GM21786 (cell line): ENCODE results near the gene KRTAP5-5.
"Not testable (repeated sequence)": the region's sequence is repeated elsewhere in the genome, so short reads cannot be mapped to it uniquely, and the experiment has no call there.

Experiments
- ATAC-seq: cut with Tn5 transposase; IDR thresholded peaks from one replicate; pipeline ENCODE4 v1.9.1; 2021; ENCODE audit not compliant: unreplicated experiment

The KRTAP5-5 gene

DNA sequence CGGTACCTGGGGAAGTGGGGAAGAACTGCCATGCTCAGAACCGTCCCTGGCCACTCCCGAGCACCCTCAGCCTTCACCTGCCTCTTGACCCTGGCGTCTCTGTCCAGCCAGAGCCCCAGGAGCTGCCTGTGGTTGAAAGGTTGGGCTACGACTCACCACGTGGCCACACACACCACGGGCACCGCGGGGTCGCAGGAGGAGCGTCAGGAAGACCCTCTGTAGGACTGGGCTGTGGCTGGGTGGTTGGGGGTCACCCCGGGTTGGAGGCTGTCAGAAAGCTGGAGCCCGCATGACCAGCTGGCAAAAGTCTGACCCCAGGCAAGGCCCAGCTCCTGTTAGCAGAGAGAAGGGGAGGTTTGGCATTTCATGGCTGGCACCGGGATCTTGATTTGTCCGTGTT is 11.5 kb downstream of the KRTAP5-5 start:
- ATAC-seq, result no peak

DNA sequence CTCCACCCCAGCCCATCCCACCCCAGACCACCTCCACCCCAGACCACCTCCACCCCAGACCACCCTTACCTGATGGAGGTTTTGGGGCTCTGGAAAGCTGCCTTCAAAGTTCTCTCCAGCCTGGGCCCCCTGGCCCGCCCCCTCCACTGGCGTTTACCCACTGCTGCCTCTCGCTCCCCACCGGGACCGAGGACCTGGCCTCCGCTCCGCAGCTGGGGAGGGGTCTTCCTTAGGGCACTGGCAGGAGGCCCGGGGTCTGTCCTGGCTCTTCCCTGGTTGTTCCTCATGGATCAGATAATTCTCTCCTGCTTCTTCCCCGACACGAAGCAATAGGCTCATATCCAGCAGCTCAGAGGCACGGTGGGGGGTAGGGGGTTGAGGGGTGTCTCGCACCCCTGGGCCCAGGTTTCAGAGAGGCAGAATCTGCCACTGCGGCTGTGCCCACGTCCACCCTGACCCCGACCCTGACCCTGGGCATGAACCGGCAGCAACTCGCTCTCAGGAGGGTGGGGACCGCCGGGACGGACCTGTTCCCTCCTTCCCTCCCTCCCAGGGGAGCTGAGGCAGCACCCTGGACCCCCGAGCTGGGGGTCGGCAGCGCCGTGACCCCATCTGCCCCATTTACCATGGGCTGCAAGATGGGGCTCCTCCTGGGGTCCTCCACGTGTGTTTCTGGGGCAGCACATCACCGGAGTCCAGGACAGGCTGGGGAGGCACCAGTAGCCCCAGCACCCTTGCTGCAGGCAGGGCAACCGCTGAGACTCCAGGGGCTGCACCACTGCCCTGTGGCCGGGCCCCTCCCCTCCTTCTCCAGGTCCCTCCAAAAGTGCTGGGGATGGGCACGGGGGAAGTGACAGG is 12.9 kb downstream of the KRTAP5-5 start:
- ATAC-seq, result no peak

DNA sequence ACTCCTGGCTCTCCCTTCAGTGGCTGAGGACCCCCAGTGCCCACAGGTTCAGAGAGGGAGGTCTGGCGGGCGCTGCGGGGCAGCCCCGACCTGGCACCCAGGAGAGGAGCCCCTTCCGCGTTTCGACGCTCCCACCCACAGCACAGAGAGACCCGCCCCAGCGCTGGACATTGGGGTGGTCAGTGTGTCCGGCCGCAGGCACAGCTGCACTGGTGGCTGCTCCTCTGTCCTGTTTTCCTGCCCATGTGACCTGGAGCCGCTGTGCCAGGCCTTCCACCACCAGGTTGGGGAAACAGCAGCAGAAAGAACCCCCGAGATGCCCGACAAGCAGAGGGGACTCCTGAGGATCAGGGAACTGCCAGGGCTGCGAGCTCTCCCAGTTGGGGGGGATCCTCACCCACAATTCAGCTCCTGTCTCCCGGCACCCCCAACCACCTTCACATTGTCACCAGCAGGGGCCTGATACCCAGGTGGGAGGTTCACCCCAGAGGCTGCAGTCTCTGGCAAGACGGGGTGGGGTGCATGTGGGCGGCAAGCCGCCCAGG is 13.6 kb downstream of the KRTAP5-5 start:
- ATAC-seq, result no peak

DNA sequence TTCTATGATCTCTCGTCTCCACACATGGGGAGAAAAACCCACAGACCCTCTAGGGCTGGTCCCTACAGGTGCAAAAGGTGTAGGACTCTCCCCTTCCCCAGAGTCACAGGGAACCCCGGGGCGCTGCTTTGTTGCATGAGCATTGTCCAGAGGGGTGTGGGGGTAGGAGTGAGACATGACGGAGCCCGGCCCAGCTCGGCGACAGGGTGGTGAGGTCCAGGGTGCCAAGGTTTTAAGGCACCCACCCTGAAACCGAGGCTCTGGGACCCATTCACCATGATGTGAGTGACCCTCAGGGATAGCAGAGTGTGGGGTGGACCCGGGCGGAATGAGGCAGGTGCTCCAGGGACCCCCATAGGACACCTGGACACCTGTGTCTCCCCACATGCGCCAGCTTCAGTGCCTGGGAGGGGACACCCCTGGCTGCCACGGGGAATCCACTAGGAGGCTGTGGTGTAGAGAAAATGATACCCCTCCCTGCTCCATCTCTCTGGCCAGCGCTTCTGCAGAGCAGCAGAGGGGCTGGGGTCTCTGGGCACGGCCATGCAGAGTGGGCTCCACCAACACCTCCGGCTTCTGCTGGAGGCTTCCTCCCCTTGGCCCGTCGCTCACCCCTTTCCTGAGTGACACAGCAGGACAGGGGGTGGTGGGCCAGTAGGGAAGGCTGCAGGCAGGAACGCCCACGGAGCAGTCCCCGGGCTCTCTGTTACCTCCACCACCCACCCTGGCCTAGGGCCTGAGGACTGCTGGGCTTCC is 15.2 kb downstream of the KRTAP5-5 start:
- no peak for ATAC-seq

DNA sequence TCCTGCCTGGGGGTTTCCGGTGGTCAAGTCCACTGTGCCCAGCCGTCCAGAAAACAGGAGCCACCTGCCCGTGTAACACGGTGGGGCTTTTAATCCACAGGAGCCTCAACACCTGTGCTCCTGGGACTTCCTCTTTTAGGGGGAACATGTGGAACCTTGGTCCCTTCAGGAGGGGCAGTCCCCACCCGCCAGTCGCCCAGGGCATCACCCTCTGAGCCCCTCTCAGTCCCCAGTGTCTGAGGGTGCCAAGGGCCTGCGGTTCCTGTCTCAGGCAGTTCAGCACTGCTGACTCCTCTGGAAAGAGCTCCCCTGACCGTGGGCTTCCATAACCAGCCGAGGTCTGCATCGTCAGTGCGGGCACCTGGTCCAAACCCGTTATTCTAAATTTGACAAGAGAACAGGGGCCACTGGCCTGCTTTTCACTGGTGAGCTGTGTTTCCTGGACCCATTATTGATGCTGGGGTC is 15.8 kb downstream of the KRTAP5-5 start:
- ATAC-seq, result no peak

DNA sequence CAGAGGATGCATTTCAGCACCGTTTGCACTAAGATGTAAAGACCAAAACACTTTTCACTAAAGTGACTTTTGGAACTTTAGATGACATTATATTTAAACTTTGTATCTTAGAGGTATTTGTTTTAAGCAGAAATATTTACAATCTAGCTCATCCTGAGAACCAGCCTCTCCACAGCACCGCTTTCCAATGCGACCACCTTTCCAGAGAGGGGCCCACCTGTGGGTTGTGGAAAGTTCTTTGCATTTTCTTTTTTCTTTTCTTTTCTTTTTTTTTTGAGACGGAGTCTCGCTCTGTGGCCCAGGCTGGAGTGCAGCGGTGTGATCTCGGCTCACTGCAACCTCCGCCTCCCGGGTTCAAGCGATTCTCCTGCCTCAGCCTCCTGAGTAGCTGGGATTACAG is 17.0 kb downstream of the KRTAP5-5 start:
- not testable (repeated sequence) for ATAC-seq

DNA sequence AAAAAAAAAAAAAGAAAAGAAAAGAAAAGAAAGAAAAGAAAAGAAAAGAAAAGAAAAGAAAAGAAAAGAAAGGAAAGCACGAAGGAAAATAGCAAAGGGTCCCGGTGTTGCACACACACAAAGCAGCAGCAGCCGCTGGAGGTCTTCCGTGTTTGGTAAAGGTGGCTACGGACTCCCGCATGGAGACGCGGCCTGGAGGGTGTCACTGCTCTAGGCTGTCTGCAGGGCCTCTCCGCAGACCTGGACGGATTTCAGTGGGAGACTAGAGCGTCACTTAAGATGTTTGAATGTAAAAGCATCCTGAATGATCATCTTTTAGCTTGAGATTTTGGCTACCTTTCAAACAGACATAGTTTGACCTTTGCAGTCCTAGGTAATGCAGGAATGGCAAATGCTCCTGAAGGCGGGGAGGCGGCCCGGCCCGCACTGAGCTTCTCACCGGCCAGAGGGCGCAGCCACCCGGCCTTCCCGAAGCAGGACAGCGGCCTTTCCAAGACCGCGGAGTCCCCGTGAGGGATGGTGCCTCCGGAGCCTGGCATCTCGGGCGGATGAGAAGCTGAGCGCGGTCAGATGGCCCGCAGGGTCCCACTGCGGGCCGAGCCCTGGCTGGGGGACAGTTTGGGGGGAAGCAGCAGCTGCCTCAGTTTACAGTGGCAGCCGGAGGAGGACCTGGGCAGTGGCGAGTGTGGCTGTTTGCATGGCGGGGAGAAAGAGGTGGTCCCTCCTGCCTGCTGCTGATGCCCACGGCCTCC is 18.5 kb downstream of the KRTAP5-5 start:
- no peak for ATAC-seq

DNA sequence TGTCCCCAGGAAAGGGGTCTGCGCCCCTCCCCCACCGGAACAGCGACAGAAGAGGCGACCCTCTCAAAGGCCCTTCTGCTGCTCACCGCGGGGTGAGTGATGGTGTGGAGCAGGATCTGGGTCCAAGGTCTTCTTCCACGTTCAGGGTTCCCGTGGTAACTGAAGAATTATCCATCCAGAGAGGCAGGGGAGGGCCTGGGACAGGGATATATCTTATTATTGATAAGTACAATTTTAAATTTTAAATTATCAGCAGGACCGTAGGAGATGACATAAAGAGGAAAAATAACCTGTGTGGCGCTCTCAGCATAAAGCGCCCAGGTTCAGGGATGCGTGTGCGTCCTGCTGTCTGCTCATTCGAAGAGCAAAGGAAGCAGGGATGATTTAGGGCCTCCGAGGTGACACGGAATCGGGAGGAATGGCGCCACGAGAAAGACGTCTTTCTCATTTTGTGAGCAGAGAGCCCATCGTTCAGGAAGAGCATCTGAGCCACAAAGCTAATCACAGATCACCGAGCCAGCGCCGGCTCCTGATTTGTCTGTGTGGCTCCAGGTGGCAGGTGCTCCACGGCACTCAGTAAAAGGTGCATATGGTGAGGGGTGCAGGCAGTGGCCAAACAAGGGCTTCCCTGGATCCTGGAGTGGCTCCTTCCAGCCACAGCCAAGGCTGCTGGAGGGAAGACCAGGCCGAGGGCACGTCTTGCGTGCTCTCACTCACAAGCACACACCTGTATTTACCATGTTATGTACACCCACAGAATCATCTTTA is 19.3 kb downstream of the KRTAP5-5 start:
- ATAC-seq, result no peak

DNA sequence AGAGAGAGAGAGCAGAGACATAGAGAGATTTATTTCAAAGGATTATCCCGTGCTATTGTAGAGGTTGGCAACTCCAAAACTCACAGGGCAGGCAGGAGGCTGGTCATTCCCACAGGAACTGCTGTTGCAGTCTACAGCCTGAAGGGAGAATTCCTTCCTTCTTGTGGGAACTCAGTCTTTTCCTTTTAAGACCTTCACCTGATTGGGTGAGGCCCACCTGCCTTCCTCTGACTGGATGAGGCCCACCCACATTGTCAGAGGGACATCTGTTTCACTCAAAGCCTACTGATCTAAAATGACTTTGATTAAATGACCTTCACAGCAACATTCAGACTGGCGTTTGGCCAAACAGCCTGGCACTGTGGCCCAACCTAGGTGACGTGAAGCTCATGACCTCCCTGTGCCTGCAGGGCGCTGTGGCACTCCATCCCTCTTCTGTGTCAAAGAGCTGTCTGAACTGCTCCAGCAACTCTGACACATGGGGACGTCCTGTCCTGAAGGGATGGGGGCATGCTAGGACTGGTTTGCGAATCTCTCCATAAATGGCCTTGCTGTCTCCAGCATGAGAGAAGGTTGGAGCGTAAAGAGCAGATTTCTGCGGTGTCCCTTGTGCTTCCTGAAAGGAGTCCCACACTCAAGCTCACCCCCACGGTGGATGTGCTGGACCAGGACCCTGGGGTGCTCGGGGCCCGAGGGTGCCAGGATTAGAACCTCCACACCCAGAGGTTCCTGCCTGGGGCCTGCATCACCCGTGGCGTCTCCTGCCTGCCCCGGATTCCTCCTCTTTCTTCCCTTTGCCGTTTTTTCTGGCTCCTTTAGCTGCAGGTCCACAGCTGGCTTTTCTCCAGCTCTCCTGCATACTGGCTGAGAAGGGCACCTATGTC is 20.7 kb downstream of the KRTAP5-5 start:
- ATAC-seq, result no peak

DNA sequence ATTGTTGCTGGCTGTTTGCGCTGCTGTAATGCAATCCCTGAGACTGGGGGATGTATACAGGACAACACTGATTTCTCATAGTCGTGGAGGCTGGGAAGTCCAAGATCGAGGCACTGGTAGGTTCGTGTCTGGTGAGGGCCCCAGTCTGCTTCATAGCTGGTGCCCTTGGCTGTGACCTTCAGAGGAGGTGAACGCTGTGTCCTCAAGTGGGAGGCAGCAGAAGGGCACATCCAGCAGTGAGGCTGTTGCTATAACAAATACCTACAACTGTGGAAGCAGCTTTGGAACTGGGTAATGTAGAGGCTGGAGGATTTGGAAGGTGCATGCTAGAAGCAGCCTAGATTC is 21.3 kb downstream of the KRTAP5-5 start:
- no peak for ATAC-seq

DNA sequence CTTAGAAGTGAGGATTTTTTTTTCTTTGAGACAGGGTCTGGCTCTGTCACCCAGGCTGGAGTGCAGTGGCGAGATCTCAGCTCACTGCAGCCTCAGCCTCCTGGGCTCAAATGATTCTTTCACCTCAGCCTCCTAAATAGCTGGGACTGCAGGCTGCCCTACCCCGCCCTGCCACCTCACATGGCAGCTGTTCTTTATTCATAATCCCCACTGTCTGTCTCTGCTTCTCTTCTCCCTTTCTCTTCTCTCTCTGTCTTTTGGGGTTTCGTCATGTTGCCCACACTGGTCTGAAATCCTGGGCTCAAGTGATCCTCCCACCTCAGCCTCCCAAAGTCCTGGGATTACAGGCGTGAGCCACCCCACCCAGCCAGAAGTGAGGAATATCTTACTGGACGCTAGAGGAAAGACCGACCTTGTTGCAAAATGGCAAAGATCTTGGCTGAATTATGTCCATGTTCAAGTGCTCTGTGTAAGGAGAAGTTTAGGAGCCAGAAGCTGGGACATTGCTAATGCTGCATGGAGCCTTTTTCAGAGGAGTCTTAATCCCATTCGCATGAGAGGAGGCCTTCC is 21.9 kb downstream of the KRTAP5-5 start:
- no peak for ATAC-seq

DNA sequence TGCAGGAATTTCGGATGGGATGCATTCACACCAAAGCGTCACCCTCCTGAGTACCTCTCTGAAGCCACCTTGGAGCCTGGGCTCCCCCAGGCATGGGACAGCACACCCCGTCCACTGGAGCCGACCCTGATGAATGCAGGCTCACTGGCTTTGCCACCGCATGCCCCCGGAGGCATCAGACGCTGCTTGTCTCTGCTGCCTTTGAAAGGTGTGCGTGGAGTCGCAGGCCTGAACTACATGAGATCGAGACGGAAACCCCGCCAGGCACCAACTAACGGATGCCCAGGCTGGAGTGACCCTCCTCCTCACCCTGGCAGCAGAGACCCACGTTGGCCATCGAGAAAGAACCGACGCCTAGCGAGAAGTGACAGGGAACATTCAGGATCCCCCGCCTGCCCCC is 22.5 kb downstream of the KRTAP5-5 start:
- ATAC-seq, result no peak

DNA sequence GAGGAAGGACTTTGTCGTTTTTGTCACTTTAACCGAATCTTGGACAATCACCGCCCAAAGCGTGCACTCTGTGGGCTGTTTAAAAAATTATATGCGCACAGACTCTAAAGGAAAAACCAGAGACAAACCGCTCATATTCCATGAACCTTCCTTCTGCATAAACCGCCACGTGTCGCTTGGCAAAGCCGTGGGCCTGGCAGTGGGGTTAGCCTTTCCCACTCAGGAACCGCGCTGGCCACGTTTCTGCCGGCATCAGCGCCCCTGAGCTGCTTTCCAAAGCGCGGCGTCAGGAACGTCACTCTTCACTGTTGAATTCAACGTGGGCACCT is 22.8 kb downstream of the KRTAP5-5 start:
- no peak for ATAC-seq

DNA sequence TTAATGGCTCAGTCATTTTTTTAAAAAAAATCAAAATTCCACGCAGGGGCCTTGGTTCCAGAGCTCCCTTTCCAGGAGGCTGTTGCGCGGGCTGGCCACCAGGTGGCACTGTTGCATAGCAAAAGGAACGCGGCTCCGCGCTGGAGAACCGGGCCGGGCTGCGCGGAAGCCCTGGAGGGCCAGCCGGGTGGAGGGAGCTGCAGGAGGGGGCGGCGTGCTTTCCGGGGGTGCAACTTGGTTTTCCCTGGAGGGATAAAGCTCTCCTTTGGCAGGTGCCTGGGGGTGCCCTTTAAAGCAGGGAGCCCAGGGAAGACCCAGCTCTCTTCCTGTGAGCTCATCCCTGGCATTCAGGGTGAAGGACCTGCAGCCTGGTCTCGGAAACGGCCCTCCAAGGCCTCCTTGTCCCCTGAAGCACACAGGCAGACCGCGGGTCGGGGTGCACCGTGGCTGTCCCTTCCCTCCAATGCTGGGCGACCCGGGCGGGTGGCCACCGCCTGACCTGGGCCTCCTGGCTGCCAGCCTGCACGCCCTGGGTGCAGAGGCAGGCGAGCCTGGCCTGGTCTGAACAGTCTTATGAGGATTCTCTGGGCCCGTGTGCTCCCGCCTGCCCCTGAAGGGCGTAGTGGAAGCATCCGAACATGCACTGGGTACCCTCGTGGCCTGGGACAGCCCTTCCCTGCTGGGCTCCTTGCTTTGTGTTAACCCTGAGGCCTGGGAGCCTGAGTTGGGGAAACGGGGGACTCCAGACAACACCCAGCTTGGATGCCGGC is 23.4 kb downstream of the KRTAP5-5 start:
- ATAC-seq, result no peak

DNA sequence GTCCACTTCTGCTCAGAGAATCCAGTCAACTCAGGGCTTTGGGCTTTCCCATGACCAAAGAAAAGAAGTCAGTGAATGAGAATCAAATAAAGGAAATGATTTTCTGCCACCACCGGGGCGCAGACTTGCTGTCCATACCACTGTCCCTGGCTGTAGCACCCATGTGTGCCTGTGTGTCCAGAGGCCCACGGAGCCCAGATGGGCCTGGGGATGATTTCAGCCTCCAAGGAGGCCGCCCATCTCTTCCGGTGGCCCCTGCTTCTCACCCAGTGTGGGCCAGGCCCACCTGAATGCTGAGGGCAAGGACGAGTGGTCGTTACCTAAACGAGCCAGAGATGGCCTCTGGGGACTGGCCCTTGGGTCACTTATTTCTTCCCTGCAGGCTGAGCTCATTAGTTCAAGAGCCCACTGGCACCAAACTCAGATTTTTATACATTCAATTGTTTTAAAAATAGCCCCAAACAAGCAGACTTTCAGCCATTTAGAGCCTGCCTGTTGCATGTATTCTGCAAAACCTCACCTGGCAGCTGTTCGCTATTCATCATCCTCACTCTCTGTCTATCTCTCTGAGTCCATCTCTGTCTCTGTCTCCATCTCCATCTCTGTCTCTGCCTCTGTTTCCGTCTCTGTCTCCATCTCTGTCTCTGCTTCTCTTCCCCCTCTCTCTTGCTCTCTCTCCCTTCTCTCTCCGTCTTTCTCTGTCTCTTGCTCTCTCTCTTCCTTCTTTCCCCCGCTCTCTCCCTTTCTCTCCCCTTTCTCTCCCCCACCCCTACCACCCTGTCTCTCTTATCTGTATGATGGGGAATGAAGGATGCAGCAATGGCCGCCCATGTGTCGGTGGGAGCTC is 24.2 kb downstream of the KRTAP5-5 start:
- no peak for ATAC-seq

DNA sequence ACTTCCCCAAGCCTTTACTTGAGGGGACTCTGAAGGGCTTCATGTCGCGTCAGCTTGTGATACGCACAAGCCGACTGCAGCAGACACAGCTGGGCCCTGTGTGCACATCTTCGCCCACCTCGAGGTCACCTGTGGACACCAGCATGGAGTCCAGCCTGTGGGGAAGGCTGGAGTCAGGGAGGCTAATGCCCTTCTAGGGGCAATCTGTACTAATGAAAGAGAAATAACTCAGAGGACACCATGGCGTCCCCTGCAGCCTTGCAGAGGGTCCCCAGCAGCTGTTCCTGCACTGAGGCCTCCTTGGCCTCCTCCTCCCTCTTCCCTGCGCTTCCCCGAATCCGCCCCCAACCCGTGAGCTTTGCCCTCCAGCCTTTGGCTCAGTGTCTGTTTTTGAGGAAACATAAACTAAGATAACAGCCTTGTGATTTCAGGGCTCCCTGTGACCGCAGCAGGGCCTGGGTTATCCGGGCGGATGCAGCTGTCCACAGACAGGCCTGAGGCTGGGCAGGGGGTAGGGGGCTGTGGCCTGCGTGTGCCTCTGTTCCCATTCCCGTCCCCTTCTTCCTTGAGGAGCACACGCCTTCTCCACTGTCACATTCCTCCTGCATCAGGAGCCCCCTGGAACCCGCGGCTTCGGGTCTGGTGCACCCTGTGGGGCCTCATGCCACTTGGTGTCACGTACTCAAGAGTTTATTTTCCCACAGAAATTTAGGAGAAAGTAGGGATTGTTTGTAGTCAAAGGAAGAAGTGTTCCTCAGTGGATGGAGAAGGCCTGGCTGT is 25.0 kb downstream of the KRTAP5-5 start:
- ATAC-seq, result no peak
